ENCODE measurements around the gene TGOLN2. TPM values are rescaled to one million over a fixed set of nuclear protein-coding genes. Genes with fewer than 3 reads are reported as not detected.

The TGOLN2 gene
- total RNA-seq, 4 donors from 2014 or later: 101 to 148 (median 136) TPM

- DNase-seq (ENCODE audit: extremely low spot score): no peak
- TF ChIP-seq EP300 (IDR thresholded peaks at IDR 0.05) (no peak), POLR2A (IDR thresholded peaks at IDR 0.05; ENCODE audit: low read depth) (no peak), CTCF (IDR thresholded peaks at IDR 0.05) (no peak), POLR2AphosphoS5 (IDR thresholded peaks at IDR 0.05) (no peak)
- 80% methylated on average over 2 of the region's 2 CpGs for WGBS
- no peak overlapping the region for H3K4me3 ChIP-seq
- no peak overlapping the region for H3K27ac ChIP-seq (replicated peaks in 1 of 4)
- H3K4me1 ChIP-seq: peaks cover 24 to 64% (median 53%) of the 10 kb centered on the region in 4 donors
- H3K27me3 ChIP-seq: no peaks in the 10 kb centered on the region
- H3K9me3 ChIP-seq: no peaks in the 10 kb centered on the region
- peaks cover 0 to 61% (median 46%) of the 10 kb centered on the region in 4 donors for H3K36me3 ChIP-seq
- intact Hi-C loops (cut with DNase I): no loop called here
Observed at GRCh38 chr2:85356186-85356585, 28.4 kb upstream of the TGOLN2 start.

GRCh38 chr2:85355521-85355920 is 27.7 kb upstream of the TGOLN2 start:
- WGBS: 70% methylated on average over 3 of the region's 3 CpGs
- no peak for TF ChIP-seq POLR2A (IDR thresholded peaks at IDR 0.05; ENCODE audit: low read depth)
- no peak for TF ChIP-seq EP300 (IDR thresholded peaks at IDR 0.05)
- no peak for TF ChIP-seq CTCF (IDR thresholded peaks at IDR 0.05)
- no peak for TF ChIP-seq POLR2AphosphoS5 (IDR thresholded peaks at IDR 0.05)

GRCh38 chr2:85355073-85355410 is 27.3 kb upstream of the TGOLN2 start:
- Histone ChIP-seq H3K4me1 (peaks cover 24 to 64% (median 53%) of the 10 kb centered on the region in 4 donors), H3K4me3 (peak overlapping the region; percentile 69 to 93 (median 78)), H3K9me3 (no peaks in the 10 kb centered on the region), H3K36me3 (peaks cover 10 to 66% (median 48%) of the 10 kb centered on the region in 4 donors), H3K27me3 (no peaks in the 10 kb centered on the region), H3K27ac (replicated peaks in 1 of 4) (peak overlapping the region; percentile 82 to 90 (median 86))
- no peak for DNase-seq (ENCODE audit: extremely low spot score)
- TF ChIP-seq POLR2AphosphoS5 (IDR thresholded peaks at IDR 0.05) (no peak), CTCF (IDR thresholded peaks at IDR 0.05) (no peak), EP300 (IDR thresholded peaks at IDR 0.05) (no peak), POLR2A (IDR thresholded peaks at IDR 0.05; ENCODE audit: low read depth) (no peak)
- intact Hi-C loops (cut with DNase I): no loop called here
- WGBS: 0% methylated on average over 2 of the region's 10 CpGs

More at GRCh38 chr2:85355521-85355920, 27.7 kb upstream of the TGOLN2 start:
- DNase-seq (ENCODE audit: extremely low spot score): no peak
- Histone ChIP-seq H3K4me1 (peaks cover 24 to 64% (median 53%) of the 10 kb centered on the region in 4 donors), H3K27ac (replicated peaks in 1 of 4) (peak overlapping the region in 2 of 4 donors; percentile 84 to 90), H3K36me3 (peaks cover 6 to 65% (median 48%) of the 10 kb centered on the region in 4 donors), H3K4me3 (peak overlapping the region; percentile 69 to 93 (median 78)), H3K27me3 (no peaks in the 10 kb centered on the region), H3K9me3 (no peaks in the 10 kb centered on the region)
- intact Hi-C loops (cut with DNase I): no loop called here

- intact Hi-C loops (cut with DNase I): no loop called here
- DNase-seq (ENCODE audit: extremely low spot score): peak; percentile 99
- Histone ChIP-seq H3K9me3 (no peaks in the 10 kb centered on the region), H3K27me3 (no peaks in the 10 kb centered on the region), H3K4me3 (peak within 1 kb of the TSS; percentile 69 to 93 (median 78)), H3K27ac (replicated peaks in 1 of 4) (peak within 1 kb of the TSS; percentile 82 to 90 (median 86)), H3K4me1 (peaks cover 24 to 64% (median 53%) of the 10 kb centered on the region in 4 donors), H3K36me3 (peaks cover 16 to 66% (median 48%) of the 10 kb centered on the region in 4 donors)
- TF ChIP-seq POLR2AphosphoS5 (IDR thresholded peaks at IDR 0.05) (peak; percentile 94 to 97), CTCF (IDR thresholded peaks at IDR 0.05) (peak in 1 of 3 experiments; percentile 29), POLR2A (IDR thresholded peaks at IDR 0.05; ENCODE audit: low read depth) (peak; percentile 92), EP300 (IDR thresholded peaks at IDR 0.05) (no peak)
- 1% methylated on average over 30 of the region's 42 CpGs for WGBS
Observed at GRCh38 chr2:85354286-85355072, 26.7 kb upstream of the TGOLN2 start, which contains the start of the genes ELMOD3 and RETSAT. Gene ELMOD3, plus strand, starts transcription at chr2:85354769. Its CDS starts 2,430 bp downstream, at chr2:85357199. Gene RETSAT, minus strand, starts transcription at chr2:85354528. Its CDS starts 21 bp downstream, at chr2:85354507.
